GM19324 (cell line): ENCODE results near the gene PRRC2B.
"Not testable (repeated sequence)": the region's sequence is repeated elsewhere in the genome, so short reads cannot be mapped to it uniquely, and the experiment has no call there.

Experiments used
- ATAC-seq: cut with Tn5 transposase; IDR thresholded peaks from one replicate; pipeline ENCODE4 v1.9.1; 2021; ENCODE audit warnings: mild to moderate bottlenecking, moderate library complexity; ENCODE audit not compliant: unreplicated experiment, low FRiP score

PRRC2B gene

GRCh38 chr9:131432597-131433301, 38.9 kb downstream of the PRRC2B start:
- ATAC-seq, result no peak

- ATAC-seq, result no peak
These were observed 39.5 kb downstream of the PRRC2B start for GRCh38 chr9:131433302-131433854.

DNA sequence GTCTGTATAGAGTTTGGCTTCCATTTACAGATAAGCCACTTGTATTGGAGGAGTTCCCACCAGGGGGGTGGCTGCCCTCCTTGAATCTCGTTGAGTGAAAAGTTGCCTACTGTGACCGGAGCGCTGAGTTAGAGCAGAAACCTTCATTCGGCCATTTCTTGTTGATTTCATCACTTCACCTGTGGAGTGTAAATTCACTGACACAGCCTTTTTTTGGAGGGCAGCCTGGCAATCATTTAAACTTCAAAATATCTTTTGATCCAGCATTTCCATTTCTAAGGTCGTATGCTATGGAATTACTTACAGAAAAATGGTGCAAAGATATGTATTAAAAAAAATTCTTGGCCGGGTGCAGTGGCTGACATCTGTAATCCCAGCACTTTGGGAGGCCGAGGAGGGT, 40.8 kb downstream of the PRRC2B start:
- ATAC-seq, result no peak

- no peak for ATAC-seq
These were observed 42.5 kb downstream of the PRRC2B start for GRCh38 chr9:131436376-131436775.

DNA sequence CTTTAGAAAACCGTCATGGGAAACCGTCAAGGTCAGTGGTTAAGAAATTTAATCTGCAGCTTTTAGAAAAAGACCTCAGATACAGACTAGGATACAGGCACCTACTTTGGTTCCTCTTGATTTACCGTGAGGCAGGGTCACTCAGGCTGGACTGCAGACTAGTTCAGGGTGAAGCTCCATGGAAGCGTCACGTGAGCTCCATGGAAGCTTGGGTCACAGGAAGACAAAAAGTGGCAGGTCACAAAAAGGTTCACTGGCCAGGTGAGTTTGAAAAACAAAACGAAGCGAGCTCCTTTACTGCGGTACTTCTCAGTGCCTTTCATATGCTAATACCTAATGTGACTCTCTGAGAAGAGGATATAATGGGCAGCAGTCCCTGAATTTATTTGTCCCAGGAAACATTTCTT, 43.0 kb downstream of the PRRC2B start:
- ATAC-seq, result no peak

DNA sequence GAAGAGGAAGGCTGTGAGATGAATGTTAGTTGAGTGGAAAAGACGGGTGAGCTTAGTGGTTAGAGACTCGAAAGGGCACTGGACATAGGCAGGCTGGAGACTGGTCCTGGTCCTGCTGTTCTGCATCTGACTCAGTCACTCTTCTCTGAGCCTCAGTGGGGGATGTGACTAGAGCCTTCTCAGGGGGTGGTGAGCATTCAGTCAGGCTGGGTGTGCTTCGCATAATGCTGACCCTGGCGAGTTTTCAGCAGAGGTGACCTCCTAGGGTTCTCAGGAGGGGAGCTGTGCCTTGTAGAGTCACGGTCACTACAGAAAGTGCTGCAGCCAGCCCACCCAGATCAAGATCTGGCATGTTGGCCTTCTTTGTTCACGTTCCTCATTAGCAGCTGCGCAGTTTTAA, 44.3 kb downstream of the PRRC2B start:
- ATAC-seq, result no peak

GRCh38 chr9:131439224-131439623, 45.3 kb downstream of the PRRC2B start:
- ATAC-seq, result no peak

DNA sequence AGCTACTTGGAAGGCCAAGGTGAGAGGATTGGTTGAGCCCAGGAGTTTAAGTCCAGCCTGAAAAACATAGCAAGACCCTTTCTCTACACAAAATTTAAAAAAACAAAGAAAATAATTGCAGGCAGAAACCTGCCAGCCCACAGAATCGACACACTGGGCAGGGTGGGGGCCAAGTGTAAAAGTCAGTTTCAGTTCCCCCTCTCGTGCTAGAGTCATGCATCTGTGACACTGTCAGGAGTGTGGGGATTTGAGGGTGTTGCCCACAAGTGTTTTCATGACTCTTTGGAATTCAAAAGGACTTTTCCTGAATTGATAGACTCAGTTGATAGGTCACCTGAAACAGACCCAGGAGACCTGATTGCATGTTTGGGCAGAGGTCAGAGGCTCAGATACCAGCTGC, 47.6 kb downstream of the PRRC2B start:
- ATAC-seq, result no peak

GRCh38 chr9:131442351-131442750, 48.5 kb downstream of the PRRC2B start:
- ATAC-seq, result no peak

DNA sequence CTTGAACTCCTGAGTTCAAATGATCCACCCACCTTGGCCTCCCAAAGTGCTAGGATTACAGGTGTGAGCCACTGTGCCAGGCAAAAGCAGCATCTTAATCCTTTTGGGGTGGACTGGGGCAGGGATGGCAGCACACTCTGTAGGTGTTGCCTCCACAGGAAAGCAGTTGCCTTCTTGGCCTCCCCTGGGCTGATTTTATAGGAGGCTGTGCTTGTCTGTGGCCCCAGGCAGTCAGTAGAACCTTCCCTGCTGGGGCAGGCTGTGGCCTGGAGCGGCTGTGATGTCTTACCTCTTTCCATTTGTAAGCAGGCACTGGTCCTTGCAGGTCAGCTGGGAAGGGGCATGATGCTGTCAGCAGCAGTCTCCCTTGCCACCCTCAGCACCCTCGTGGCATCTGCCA, 49.8 kb downstream of the PRRC2B start:
- ATAC-seq, result no peak

- ATAC-seq, result no peak
These were observed 52.4 kb downstream of the PRRC2B start for GRCh38 chr9:131446276-131446675.

GRCh38 chr9:131447148-131447547, 53.3 kb downstream of the PRRC2B start:
- no peak for ATAC-seq

- ATAC-seq, result no peak
These were observed 53.7 kb downstream of the PRRC2B start for GRCh38 chr9:131447600-131447999.

DNA sequence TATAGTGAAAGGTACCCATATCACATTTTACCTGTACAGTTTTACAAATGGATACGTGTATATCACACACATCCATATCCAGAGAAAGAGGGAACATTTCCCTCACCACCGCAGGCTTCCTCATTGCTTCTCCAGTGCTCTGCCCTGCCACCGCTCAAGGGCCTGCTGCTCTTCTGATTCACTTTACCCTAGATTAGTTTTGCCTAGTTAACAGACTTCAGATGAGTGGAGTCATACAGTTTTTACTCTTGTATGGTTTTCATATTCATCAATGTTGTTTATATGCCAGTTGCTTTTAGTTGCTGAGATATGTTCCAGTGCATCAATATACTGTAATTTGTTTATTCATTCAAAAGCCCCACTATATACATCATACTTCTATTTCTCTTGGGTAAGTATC, 54.9 kb downstream of the PRRC2B start:
- ATAC-seq, result no peak

DNA sequence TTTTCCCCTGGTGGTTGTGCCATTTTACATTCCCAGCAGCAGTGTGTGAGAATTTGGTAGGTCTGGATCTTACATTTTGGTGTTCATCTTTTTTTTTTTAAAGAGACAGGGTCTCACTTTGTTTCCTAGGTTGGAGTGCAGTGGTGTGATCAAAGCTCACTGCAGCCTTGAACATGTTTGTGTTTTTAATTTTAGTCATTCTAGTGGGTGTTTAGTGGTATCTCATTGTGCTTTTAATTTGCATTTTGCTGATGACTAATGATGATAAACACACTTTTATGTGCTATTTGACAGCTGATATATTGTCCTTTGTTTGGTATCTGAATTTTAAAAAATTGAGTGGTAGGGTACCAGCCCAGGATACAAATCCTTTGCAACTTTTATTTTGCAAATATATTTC, 55.4 kb downstream of the PRRC2B start:
- ATAC-seq, result no peak

- no peak for ATAC-seq
These were observed 60.1 kb downstream of the PRRC2B start for GRCh38 chr9:131454028-131454427.

GRCh38 chr9:131455655-131456054, 61.8 kb downstream of the PRRC2B start:
- ATAC-seq, result not testable (repeated sequence)

DNA sequence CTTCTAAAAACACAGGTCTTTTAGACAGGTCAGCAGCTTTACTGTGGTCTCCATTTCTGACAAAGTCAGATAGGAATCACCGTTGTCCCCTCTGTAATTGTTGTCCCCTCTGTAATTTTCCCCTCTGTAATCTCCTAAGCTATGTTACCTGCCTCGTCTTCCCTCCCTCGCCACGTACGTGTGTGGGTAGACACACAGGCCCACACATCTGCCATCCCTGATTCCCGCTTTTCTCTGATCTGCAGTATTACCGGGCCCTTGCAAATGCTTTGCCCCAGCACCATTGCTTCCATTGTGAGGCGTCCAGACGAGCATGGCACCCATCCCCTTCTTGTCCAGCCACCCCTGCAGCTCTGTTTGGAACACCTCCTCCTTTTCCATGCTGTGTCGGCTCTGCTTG, 63.9 kb downstream of the PRRC2B start:
- ATAC-seq, result no peak

- no peak for ATAC-seq
These were observed 65.2 kb downstream of the PRRC2B start for GRCh38 chr9:131459056-131459455.

GRCh38 chr9:131461166-131461565, 67.3 kb downstream of the PRRC2B start:
- no peak for ATAC-seq

DNA sequence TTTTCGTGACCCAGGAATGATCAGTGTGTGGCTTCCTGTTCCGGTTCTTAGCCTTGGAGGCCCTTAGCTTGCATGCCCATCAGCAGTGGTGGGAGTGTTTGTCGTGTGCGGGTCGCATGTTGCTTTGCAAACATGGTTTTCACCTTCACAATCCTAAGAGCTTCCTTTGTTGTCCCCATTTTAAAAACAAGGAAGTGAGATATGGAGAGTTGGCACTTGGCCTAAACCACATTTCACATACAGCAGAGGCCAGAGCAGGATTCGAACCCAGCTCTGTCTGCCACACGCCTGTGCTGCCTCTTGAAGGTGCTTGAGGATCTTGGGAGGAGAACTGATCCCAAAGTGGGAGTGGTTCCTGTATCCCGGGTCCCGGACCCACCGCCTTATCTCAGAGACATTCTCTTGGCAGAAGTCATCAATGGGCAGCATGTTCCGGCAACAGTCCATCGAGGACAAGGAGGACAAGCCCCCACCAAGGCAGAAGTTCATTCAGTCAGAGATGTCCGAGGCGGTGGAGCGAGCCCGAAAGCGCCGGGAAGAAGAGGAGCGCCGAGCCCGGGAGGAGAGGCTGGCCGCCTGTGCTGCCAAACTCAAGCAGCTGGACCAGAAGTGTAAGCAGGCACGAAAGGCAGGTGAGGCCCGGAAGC, 70.6 kb downstream of the PRRC2B start:
- ATAC-seq, result no peak

GRCh38 chr9:131465401-131465800, 71.5 kb downstream of the PRRC2B start:
- ATAC-seq, result no peak
